Activated CD8-positive, alpha-beta memory T cell treated with anti-CD3 and anti-CD28 coated beads, Interleukin-2, amount 50 U/mL, for 4 hours (primary cell): ENCODE measurements around the gene PRR23C.

Experiments
- DNase-seq: peaks from one replicate; pipeline ENCODE4 v3.0.0-alpha.2; 2020

The PRR23C gene

GRCh38 chr3:138995706-138996105 is 49.0 kb downstream of the PRR23C start:
- no peak for DNase-seq
